A549 treated with ZK216348 at 1 μM for 4 hours (cell line): Measurements from ENCODE around the gene SLC3A2. TPM values are rescaled to one million over a fixed set of nuclear protein-coding genes. Genes with fewer than 3 reads are reported as not detected.

ENCODE experiments used
- total RNA-seq: library from RNA; stranded (reverse); fragments of 200-300 nt; extraction: Qiagen RNA extraction; gene quantifications from 5 replicates; pipeline ENCODE4 v1.2.3, GENCODE V29; 2022; ENCODE audit warnings: low read depth

SLC3A2 gene
- total RNA-seq, result 846 to 1,034 TPM (median 998 TPM) in 5 replicates

DNA sequence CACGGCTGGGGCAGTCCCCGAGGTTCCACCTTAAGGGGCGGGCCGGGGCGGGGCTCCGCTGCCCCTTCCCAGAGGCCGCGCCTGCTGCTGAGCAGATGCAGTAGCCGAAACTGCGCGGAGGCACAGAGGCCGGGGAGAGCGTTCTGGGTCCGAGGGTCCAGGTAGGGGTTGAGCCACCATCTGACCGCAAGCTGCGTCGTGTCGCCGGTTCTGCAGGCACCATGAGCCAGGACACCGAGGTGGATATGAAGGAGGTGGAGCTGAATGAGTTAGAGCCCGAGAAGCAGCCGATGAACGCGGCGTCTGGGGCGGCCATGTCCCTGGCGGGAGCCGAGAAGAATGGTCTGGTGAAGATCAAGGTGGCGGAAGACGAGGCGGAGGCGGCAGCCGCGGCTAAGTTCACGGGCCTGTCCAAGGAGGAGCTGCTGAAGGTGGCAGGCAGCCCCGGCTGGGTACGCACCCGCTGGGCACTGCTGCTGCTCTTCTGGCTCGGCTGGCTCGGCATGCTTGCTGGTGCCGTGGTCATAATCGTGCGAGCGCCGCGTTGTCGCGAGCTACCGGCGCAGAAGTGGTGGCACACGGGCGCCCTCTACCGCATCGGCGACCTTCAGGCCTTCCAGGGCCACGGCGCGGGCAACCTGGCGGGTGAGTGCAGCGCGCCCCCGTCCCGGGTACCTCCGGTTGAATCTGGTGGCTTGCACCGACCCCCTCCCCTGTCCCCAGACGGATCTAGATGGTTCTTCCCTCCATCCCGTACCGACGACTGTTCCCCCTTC lies at the start of gene SLC3A2:
TSS of gene SLC3A2 (plus strand) at position 94 of the 776 bp plus-strand sequence. CDS start at position 222, 128 bp downstream.

DNA sequence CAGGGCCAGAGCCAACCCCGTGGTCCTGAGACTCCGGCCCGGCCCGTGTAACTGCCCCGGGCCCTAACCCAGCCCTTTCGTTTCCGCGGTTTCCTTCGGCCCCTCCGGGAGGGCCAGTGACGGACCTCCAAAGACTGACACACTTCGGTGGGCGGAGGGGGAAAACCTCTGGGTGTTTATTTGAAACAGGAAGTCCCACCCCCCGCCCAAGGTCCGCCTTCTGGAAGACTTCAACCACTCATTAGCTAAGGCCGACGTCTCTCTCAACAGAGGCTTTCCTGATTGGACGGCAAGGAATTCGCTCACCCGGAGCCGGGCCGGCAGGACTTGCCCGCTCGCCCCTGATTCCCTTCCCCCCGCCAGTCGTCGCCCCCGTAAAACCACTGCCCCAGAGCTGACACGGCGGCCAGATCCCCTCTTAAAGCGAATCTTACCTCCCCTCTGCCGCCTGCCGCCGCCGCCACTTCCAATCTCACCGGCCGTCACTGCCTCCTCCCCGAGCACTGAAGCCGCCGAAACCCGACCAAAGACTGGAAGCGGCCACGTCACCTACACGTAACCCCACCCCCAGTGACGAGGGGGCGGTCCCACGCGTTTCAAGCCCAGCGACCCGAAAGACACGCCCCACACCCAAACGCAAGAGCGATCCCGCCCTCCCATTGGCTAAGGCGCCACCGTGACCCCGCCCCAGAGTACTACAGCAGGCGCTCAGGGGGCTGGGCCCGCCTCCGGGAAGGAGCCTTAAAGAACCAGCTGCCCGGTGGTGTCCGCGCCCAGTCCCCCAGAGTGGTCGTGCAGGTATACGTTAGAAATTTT lies 49.0 kb upstream of the SLC3A2 start, which contains the start of gene STX5:
TSS of gene STX5 (minus strand) at position 532 of the 816 bp plus-strand sequence. CDS start 808 bp downstream, outside the sequence.

DNA sequence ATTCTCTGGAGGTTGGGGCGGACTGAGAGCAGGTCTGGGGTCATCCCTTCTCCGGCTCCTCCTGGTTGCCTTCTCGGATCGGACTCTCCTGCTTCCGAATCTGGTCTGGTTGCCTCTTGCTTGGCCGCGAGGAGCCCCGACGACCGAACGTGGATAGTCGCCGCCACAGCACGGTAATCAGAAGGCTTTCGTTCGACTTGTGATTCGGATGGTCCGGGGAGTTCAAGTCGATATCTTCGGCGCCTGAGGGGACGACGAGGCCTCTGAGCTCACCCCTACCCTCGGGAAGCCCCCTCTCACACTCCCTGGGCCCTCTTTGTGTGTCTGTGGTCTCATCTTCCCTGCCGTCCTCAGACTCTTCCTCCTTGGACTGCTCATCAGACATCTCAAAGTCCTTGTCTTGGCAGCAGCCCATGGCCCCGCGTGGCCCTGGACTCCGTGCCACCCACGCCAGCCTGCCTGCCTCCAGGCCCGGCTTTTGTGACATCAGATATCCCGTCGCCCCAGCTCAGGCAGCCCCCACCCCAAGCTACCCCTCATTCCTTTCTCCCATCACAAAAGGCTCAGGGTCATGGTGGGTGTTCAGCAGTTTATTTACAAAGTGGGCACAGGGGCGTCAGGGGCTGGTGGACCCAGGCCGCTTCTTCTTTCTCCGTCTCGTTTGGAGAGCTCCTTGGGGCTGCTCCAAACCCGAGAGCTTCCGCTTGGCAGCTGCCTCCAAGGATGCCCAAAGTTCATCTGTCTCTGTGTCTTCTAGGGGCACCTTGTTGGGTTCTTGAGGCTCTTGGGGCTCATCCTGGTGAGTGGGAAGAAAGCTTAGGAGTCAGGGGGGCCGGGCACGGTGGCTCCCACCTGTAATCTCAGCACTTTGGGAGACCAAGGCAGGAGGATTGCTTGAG lies 48.1 kb upstream of the SLC3A2 start, which contains the start of gene TEX54:
TSS of gene TEX54 (minus strand) at position 506 of the 899 bp plus-strand sequence.

DNA sequence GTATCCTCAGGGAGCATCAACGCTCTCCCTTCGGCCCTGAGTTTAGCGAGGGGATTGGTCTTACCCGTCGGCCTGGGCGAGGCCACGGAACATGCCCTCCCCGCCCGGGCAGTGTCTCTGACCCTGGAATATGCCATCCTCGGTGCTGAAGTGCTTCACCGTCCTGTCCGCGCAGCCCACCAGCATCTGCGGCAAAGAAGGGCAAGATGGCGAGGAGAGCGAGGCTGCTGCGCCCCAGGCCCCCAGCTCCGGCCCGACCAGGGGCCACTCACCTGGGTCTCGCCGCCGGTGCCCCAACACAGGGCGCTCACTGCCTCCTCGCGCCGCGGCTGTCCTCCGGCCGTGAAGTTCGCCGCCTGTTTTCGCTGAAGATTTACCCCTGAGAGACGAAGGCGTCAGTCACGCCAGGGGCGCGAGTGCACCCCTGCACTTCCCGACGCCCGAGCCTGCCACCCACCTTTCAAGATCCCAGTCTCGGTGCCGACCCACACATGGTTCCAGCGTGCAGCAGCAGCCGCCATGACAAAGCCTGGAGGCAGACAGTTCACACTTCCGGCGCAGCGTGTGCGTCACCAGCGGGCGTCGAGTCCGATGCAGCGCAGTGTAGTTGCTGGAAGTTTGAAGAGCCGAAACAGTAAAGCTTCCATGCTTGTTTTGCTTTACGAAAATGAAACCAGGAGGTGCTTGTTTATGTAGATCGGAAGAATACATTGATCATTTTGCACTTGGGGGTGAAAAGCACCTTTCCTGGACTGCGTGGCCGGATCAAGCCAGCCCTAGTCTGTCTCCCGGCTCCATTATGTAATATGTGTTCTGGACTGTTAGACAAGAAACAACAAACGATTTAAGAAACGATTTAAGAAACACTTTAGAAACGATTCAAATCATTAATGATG lies 41.4 kb upstream of the SLC3A2 start, which contains the start of gene WDR74:
TSS of gene WDR74 (minus strand) at position 541 of the 896 bp plus-strand sequence. CDS start at position 521, 20 bp downstream.

GRCh38 chr11:62921201-62921572 lies 40.5 kb downstream of the SLC3A2 start, which contains the start of gene CHRM1:
CHRM1 (minus strand) TSS chr11:62921363; CDS start chr11:62911100, 10,263 bp downstream.

Other genes starting within 250 kb of the SLC3A2 start
- gene GANAB, start 234.3 kb upstream of the SLC3A2 start, total RNA-seq, result 200 to 293 TPM (median 267 TPM) in 5 replicates
- gene INTS5, start 227.6 kb upstream of the SLC3A2 start, total RNA-seq, result 12.9 to 22.4 TPM (median 21.3 TPM) in 5 replicates
- gene C11orf98, start 215.7 kb upstream of the SLC3A2 start, total RNA-seq, result 124 to 164 TPM (median 134 TPM) in 5 replicates
- gene CSKMT, start 215.6 kb upstream of the SLC3A2 start, total RNA-seq, result 5.8 to 16.2 TPM (median 12.6 TPM) in 5 replicates
- gene UQCC3, start 209.2 kb upstream of the SLC3A2 start, total RNA-seq, result 25.4 to 39.4 TPM (median 34.5 TPM) in 5 replicates
- gene LBHD1, start 208.6 kb upstream of the SLC3A2 start, total RNA-seq, result 4.8 to 5.3 TPM (median 5.0 TPM) in 5 replicates
- gene UBXN1, start 201.8 kb upstream of the SLC3A2 start, total RNA-seq, result 89.4 to 131 TPM (median 123 TPM) in 5 replicates
- gene LRRN4CL, start 191.4 kb upstream of the SLC3A2 start, total RNA-seq, result 0.09 to 0.25 TPM (median 0.14 TPM) in 3 of 5 replicates, not detected in the others
- gene BSCL2, start 173.5 kb upstream of the SLC3A2 start, total RNA-seq, result 49.0 to 86.5 TPM (median 71.5 TPM) in 5 replicates
- gene GNG3, start 173.2 kb upstream of the SLC3A2 start, total RNA-seq, result not detected in 5 replicates
- gene HNRNPUL2, start 153.4 kb upstream of the SLC3A2 start, total RNA-seq, result 40.2 to 45.6 TPM (median 42.8 TPM) in 5 replicates
- 30.4 to 34.7 TPM (median 33.1 TPM) in 5 replicates for gene TTC9C, start 152.4 kb upstream of the SLC3A2 start, total RNA-seq
- 1.1 to 1.8 TPM (median 1.6 TPM) in 5 replicates for gene ZBTB3, start 126.7 kb upstream of the SLC3A2 start, total RNA-seq
- 170 to 201 TPM (median 175 TPM) in 5 replicates for gene POLR2G, start 119.3 kb upstream of the SLC3A2 start, total RNA-seq
- 11.3 to 18.0 TPM (median 15.4 TPM) in 5 replicates for gene TAF6L, start 109.5 kb upstream of the SLC3A2 start, total RNA-seq
- gene TMEM179B, start 93.5 kb upstream of the SLC3A2 start, total RNA-seq, result 53.3 to 97.0 TPM (median 86.6 TPM) in 5 replicates
- 16.2 to 32.5 TPM (median 26.9 TPM) in 5 replicates for gene TMEM223, start 88.9 kb upstream of the SLC3A2 start, total RNA-seq
- 39.8 to 58.2 TPM (median 53.4 TPM) in 5 replicates for gene NXF1, start 75.5 kb upstream of the SLC3A2 start, total RNA-seq
- 19.1 to 25.0 TPM (median 24.7 TPM) in 5 replicates for gene STX5, start 48.8 kb upstream of the SLC3A2 start, total RNA-seq
- gene TEX54, start 48.1 kb upstream of the SLC3A2 start, total RNA-seq, result not detected in 5 replicates
- 61.5 to 84.6 TPM (median 81.8 TPM) in 5 replicates for gene WDR74, start 41.3 kb upstream of the SLC3A2 start, total RNA-seq
- gene CHRM1, start 40.5 kb downstream of the SLC3A2 start, total RNA-seq, result 0.05 TPM in 1 of 5 replicates, not detected in the others
- gene SLC22A6, start 104.1 kb downstream of the SLC3A2 start, total RNA-seq, result not detected in 5 replicates
- gene SLC22A8, start 134.9 kb downstream of the SLC3A2 start, total RNA-seq, result not detected in 5 replicates